GM12872 (cell line): ENCODE data around the gene CMSS1.

Source experiments
- TF ChIP-seq, protein P1 (sequence below): IDR thresholded peaks from 3 replicates; pipeline ENCODE4 v1.5.1; 2011; ENCODE audit warnings: low read depth, mild to moderate bottlenecking, low read length, moderate library complexity; ENCODE audit not compliant: insufficient read depth

CMSS1 gene

DNA sequence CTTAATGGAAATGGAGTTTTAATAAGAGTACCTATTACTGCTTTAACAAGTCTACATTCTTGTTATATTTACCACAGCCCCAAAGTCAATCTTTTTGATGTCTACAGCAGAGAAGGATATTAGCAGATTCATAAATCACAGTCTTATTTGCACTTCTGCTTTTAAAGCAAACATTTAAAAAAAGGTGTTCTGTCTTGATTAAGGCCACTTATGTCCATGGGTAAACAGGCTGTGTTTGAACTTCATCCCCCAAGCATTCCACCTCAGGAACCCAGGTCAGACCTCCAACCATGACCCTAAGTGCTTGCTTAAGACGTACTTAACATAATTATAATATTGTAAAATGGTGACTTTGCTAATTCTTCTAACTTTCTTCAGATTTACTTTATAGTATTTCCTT lies 113.4 kb downstream of the CMSS1 start:
- TF ChIP-seq, protein P1, sequence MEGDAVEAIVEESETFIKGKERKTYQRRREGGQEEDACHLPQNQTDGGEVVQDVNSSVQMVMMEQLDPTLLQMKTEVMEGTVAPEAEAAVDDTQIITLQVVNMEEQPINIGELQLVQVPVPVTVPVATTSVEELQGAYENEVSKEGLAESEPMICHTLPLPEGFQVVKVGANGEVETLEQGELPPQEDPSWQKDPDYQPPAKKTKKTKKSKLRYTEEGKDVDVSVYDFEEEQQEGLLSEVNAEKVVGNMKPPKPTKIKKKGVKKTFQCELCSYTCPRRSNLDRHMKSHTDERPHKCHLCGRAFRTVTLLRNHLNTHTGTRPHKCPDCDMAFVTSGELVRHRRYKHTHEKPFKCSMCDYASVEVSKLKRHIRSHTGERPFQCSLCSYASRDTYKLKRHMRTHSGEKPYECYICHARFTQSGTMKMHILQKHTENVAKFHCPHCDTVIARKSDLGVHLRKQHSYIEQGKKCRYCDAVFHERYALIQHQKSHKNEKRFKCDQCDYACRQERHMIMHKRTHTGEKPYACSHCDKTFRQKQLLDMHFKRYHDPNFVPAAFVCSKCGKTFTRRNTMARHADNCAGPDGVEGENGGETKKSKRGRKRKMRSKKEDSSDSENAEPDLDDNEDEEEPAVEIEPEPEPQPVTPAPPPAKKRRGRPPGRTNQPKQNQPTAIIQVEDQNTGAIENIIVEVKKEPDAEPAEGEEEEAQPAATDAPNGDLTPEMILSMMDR, result no peak

DNA sequence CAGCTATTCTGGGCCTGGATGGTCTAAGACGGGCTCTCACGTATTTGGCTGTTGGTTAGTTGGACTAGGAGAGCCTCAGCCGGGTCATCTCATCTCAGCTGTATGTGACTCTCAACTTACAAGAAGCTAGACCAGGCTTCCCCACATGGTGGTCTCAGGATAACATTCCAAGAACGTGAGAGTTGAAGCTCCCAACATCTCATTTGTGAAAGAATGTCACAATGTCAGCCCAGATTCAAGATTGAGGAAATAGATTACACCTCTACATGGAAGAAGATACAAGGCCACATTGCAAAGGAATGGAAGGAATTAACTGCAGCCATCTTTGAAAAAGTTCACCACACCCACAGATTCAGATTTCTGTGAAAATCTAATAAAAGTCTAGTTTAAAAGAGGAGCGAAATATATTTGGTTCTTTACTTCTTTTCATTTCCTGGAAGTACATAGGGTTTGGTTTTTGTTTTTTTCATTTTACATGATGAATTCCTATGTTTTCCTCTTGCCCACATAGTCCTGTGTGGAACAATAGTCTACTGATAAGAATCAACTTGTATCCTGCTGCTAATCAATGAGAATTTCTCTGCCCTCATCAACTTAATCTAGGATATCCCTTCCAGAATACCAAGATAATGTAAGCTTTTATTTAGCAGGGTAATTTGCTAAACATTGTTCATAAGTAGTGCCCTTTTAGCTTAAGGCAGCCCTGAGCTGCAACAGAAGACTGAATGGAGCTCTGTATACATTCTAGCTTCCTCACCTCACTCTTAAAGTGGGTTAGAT lies 116.5 kb downstream of the CMSS1 start:
- TF ChIP-seq, protein P1, result no peak

DNA sequence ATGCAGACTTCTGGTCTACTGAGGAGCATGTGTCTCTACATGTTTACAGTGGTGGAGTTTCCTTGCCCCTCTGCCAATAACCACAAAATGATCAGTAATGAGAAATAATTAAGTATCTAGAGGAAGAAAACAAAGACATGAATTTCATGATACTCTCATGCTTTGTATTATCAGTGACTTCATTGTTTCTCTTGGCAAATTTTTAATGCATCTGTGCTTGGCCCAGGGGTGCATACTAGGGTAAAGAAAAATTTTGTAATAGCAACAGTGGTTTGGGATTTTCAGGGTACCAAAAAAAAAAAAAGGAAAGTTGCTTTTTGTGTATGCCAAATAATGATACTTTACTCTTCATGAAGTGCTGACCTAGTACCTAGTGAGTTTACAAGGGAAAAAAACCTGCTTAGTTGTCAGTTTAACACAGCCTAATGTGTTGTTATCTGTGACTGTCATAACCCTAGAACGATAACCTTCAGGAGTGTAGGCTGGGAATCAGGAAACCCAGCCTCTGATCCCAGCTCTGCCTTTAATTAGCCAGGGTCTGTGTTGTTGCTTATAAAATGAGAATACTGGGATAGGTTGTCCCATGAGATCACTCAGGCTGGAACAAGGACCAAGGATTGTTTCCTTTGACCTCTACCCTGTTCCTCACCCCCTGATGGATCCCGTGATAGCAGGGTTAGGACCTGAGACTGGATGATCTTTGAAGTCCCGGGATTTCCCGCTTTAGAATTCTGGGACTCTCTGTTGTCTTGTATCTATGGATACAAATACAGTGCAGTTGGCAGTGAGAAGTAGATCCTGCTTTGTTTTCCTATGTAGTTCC lies 117.5 kb downstream of the CMSS1 start:
- TF ChIP-seq, protein P1, result no peak

DNA sequence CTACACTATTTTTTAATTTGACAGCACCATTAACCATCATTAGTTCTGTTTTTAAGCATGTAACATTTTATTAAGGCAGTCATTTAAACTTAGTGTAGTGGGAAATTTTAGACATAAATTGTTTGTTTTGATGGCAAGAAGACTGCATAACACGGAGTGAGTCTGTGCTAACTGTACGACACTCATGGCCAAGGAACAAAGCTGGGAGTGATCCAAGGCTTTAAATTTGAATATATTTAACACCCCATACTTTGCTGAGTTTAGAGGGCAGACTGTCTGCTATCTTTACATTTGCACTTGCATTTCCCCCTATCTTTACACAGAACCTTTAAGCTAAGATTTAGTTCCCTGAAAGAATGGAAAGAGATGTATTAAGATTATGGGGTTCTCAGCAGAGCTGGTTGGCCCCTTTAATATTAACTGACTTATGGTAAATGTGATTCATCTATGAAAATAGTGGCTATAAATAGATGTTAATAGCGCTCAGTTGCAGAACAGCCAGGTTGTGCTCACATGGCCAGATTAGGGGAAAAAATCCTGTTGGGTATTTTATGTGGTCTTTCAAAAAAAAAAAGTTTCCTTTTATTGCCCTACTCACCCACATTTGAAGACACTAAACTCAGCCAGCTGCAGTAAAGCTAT lies 120.7 kb downstream of the CMSS1 start:
- TF ChIP-seq, protein P1, result no peak

DNA sequence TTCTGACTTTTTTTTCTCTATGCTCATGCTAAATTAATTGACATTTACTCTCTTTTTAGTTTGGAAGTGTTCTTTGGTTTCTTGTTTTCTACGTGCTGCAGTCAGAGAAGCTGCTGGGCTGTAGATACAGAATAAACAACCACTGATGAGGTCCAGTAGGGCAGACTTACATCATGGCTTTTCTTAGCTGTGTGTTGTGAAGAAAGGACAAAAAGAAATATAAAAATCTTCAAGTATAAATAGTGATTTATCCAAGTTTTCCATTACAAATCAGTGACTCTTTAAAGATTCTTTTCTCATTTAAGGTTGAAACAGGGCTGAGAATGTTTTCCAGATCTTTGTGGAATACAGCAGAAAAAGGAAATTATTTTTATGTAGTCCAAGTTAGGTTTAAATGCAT lies 122.2 kb downstream of the CMSS1 start:
- TF ChIP-seq, protein P1, result no peak

DNA sequence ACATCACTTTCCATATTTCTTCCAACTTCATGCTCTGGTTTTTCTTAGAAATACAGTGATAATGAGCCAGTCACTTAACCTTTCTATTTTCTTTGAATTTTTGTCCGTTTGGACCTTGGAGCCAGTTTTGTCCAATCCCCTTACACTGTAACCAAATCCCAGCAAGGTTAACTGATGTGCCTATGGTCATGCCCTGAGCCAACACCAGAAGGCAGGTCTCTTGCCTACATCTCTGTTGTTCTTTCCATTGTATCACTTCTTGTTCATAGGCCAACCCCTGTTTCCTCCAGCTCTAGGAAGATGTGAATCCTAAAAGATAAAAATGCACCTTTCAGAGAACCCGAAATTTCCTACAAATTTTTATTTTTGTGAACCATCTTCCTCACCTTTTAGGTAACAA lies 122.7 kb downstream of the CMSS1 start:
- TF ChIP-seq, protein P1, result no peak

DNA sequence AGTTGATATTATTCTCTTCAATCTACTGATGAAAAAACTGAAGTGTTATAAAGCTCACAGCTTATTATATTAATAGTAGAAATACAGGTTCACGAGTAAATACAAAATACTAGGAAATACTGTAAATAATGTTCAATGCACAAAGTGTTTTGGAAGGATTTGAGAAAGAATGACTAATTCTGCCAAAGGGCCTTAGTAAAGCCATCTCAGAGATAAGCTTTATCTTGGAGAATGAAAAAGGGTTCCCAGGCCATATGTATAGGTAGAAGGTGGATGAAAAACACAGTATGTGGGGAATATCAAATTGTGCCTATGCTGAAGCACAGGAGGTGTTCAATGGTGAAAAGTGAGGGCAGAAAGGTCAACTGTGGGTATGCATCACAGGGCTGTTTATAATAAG lies 123.5 kb downstream of the CMSS1 start:
- TF ChIP-seq, protein P1, result no peak
